Kidney capillary endothelial cell (primary cell): ENCODE results near the gene SRMS.

Experiments
- DNase-seq: peaks from one replicate; pipeline ENCODE4 v3.0.0-alpha.2; 2018; ENCODE audit warnings: low spot score

Gene SRMS

DNA sequence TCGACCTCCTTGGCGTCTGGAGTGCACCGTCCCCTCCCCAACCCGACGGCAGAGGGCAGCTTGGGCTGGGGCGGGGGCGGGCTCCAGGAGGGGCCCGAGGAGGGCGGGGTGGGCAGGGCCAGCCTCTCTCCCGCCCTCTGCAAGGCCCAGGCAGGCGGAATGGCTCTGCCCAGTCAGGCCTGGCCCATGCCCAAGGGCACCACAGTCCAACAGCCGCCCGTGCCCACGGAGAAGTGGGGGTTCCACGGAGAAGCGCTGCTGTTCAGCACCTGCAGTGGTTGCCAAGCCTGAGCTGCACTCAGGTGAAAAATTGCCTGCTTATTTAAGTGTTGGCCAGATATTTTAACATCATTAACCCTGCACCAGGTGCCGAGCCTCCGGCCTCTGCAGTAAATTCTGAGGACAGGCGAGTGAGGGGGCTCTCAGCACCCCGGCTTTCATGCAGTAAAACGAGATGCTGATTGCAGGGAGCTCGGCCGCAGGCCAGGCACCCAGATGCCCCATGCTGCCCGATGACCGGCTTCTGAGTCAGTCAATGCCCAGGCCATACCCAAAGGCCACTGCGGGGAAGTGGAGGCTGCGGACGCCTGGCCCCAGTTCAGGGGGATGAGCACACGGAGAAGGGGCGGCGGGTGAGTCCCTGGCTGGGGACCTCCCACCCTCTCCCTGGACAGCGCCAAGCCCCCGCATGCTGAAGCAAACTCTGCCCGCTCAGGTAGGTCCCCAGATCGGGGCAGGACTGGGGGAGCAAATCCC, at the start of gene SRMS:
SRMS (minus strand) TSS at position 25 of the 756 bp plus-strand sequence. CDS start 286 bp downstream, outside the sequence.
- no peak for DNase-seq

- DNase-seq: no peak
These were observed 48.9 kb upstream of the SRMS start for GRCh38 chr20:63596423-63596822.

GRCh38 chr20:63595416-63596127, 48.0 kb upstream of the SRMS start:
- DNase-seq: no peak

GRCh38 chr20:63594043-63594561, 46.6 kb upstream of the SRMS start:
- no peak for DNase-seq

DNA sequence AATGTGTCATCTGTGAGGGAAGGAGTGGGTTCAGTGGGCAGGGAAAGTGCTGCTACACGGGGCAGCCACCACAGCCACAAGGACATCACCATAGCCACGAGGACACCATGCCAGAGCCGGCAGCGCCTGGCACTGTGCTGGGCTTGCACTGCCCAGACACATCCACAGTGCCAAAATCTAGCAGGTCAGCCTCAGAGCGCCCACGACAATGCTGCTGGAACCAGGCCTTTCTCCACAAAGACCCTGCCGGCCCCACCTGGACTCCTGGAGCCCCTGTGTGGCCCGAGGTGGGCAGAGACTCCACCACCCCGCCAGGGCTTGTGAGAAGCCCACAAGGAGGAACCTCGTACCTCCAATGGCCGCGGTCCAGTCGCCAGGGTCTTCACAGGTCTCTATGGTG, 45.1 kb upstream of the SRMS start:
- no peak for DNase-seq

DNA sequence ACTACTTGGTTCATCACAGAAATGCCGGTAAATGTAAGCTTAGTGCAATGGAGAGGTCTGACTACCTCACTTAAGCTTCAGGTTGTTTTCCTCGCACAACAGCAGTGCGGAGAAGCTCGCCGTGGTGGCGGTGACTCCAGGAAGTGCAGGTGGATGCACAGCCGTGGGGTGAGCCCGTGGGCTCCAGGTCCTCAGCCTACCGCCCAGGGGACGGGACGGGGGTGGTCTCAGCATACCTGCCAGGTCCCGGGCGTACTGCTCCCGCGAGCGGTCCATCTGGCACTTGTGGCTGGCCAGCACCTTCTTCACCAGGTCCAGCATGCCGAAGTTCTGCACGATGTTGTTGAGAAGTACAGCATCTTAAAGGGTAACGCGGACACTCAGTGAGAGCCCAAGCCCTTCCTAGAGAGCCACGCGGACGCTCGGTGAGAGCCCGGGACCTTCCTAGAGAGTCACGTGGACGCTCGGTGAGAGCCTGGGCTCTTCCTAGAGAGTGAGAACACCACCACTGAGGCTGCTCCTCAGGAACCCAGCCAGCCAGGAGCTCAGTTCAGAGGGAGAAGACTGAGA, 44.3 kb upstream of the SRMS start:
- no peak for DNase-seq

- DNase-seq: no peak
These were observed 43.6 kb upstream of the SRMS start for GRCh38 chr20:63591147-63591533.

- no peak for DNase-seq
These were observed 42.9 kb upstream of the SRMS start for GRCh38 chr20:63590218-63591146.

- no peak for DNase-seq
These were observed 42.0 kb upstream of the SRMS start for GRCh38 chr20:63589261-63590217.

- DNase-seq: no peak
These were observed 41.1 kb upstream of the SRMS start for GRCh38 chr20:63588641-63589041.

- DNase-seq: no peak
These were observed 40.4 kb upstream of the SRMS start for GRCh38 chr20:63587776-63588591.

- no peak for DNase-seq
These were observed 39.7 kb upstream of the SRMS start for GRCh38 chr20:63587256-63587655.

- no peak for DNase-seq
These were observed 39.2 kb upstream of the SRMS start for GRCh38 chr20:63586797-63587196.

GRCh38 chr20:63585616-63586565, 38.3 kb upstream of the SRMS start:
- no peak for DNase-seq

GRCh38 chr20:63582382-63583063, 35.0 kb upstream of the SRMS start:
- no peak for DNase-seq

DNA sequence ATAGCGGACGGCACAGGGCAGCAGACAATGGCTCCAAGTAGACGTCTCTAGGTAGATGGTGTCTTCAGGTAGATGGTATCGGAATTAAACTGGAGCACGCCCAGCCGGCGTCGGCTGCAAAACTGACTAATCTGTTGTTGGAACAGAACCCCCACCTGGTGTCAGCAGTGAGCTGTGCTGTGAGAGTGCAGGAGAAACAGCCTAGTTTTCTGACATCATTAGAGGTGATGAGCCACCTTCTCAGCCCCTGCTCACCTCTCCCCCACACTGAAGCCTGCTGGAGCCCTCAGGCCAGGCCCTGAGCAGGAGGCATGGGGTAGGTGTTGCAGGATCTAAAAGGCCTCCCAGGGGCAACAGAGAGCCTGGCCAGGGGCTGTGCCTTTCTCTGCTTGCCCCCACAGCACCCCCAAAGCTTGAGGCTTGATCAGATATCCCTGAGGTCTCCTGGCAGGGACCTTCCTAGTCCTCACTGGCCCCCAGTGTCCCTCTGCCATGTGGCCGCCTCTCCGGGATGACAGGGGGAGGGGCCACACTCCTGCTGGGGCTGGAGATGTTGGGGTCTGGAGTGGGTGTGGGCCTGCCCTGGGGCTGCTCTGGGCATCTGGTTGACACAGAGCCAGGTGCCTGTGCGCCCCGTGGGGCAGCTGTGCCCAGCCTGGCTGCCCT, 33.4 kb upstream of the SRMS start:
- DNase-seq: peak; percentile 24

DNA sequence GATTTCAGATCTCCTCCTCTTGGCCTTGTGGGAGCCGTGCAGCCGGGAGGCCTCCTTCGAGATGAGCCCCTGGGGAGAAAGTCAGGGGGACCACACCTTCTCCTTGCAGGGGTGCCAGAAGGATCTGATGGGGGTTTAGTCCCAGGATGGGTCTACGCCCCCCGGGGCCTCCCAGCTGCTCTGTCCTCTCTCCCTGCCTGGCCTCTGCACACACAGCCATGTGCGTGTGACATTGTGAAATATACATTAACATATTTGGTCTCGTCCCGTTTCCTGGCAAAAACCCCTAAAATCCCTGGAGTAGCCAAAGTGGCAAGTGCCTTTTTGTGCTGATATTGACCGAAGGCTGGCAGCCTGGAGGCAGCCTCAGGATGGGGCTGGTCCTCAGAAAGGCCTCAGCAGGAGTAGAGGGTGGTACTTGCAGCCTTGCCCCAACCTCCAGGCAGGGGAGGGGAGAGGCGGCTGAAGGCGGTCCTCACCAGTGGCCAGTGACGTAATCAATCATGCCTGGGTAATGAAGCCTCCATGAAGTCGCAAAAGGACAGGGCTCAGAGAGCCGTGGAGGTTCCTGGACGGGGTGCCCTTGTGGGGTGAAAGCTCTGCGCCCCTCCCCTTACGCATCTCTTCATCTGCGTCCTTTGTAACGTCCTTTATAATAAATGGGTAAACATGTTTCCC, 31.6 kb upstream of the SRMS start:
- DNase-seq: no peak
